Epithelial cell of esophagus (primary cell): Measurements from ENCODE around the gene PODXL2.
A peak's percentile ranks its signal among the peaks of the same experiment; 100 is the strongest.

Experiments used
- DNase-seq: peaks from one replicate; pipeline ENCODE4 v3.0.0; 2010; ENCODE audit warnings: low read depth
- H3K4me3 ChIP-seq: 2 replicates; pipeline ENCODE4 v1.5.1; 2011; ENCODE audit warnings: mild to moderate bottlenecking, low read length, control low read depth
- CTCF ChIP-seq: IDR thresholded peaks from 2 replicates; pipeline ENCODE4 v1.5.1; 2011; ENCODE audit warnings: low read depth, mild to moderate bottlenecking, low read length, control low read depth, inconsistent platforms; ENCODE audit not compliant: insufficient read depth; ENCODE audit errors: missing control alignments

The PODXL2 gene

GRCh38 chr3:127676921-127677351 is 48.0 kb downstream of the PODXL2 start:
- no peak overlapping the region for H3K4me3 ChIP-seq

DNA sequence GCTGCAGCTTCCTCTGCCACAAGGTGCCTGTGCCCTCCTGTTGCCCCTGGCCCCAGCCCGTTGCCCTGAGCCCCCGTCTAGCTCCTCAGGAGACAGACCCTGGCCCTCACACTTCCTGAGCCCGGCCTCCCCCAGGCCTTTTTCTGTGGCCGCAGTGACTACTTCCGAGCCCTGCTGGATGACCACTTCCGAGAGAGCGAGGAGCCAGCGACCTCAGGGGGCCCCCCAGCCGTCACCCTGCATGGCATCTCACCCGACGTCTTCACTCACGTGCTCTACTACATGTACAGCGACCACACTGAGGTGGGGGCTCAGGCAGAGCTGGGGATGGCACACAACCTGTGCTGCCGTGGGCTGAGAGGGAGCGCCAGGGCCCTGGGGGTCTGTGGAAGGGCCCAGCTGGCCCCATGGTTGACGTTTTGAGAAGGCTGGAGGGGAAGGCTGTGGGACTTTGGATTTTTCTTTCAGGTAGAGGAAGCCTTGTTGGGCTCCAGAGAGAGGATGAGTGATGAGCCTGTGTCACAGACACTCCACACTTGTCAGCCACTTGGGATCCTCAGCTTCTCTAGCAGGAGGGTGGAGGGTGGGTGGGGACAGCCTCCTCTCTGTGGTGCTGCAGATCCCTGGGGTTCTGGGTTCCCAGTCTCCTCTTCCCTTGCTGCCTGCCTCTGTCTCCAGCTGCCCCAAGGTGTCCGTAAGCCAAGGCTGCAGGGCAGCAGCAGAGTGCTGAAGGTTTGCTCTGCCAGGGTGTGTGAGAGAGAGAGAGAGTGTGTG is 48.7 kb downstream of the PODXL2 start:
- TF ChIP-seq CTCF = no peak
- H3K4me3 ChIP-seq = no peak overlapping the region

More at GRCh38 chr3:127676921-127677351, 48.0 kb downstream of the PODXL2 start:
- no peak for DNase-seq
- TF ChIP-seq CTCF = no peak

GRCh38 chr3:127678315-127678599 is 49.3 kb downstream of the PODXL2 start:
- H3K4me3 ChIP-seq = no peak overlapping the region
- no peak for TF ChIP-seq CTCF
- no peak for DNase-seq

More for the DNA sequence above, 48.7 kb downstream of the PODXL2 start:
- DNase-seq = no peak

DNA sequence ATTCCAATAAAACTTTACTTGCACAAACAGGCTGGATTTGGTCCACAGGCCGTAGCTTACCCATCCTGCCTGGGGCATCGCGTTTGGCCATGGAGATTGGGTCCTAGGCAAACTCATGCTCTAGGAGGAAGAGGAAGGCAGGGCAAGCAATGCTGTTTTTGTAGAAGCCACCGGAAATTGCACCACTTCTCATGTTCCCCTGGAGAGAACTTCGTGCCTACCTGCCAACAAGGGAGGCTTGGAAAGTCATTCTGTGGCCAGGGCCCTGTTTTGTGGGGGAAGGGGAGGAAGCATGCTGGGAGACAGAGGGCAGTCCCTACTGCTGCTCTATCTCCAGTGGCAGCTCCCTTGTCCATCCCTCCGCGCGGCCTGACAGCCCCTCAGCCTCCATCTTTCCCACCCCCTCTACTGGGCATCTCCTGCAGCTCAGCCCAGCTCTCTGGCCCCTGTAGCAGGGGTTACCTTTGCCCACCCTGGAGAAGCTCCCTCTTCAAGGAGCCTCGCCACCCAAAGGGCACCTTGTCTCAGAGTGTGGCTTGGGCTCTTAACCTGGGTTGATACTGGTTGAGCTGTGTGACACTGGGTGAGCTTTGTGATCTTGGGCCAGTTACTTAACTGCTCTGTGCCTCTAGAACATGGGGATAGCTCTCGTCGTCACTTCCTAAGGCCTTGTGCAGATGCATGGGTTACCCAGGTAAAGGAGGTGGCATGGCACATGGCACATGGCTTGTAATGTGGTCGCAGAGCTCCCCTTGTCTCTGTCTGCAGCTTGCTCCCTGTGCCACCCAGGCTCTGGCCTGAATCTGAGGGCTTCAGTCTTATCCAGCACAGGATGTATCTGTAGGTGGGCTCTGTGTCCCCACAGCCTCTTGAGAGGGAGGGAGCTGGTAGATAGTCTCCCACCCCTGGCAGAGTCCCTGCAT is 49.9 kb downstream of the PODXL2 start:
- DNase-seq = peak; percentile 80
- no peak overlapping the region for H3K4me3 ChIP-seq
- no peak for TF ChIP-seq CTCF

- no peak overlapping the region for H3K4me3 ChIP-seq
- no peak for TF ChIP-seq CTCF
- DNase-seq = no peak
These were observed 50.7 kb downstream of the PODXL2 start for GRCh38 chr3:127679534-127680145.

GRCh38 chr3:127680146-127680661 is 51.2 kb downstream of the PODXL2 start:
- TF ChIP-seq CTCF = no peak
- no peak overlapping the region for H3K4me3 ChIP-seq
- DNase-seq = no peak
